Neuronal stem cell (in vitro differentiated cells): ENCODE results near the gene GPBP1.

Source experiments
- DNase-seq: peaks from one replicate; pipeline ENCODE4 v3.0.0-alpha.2; 2013; ENCODE audit warnings: low spot score
- H2AFZ ChIP-seq: one replicate; pipeline ENCODE4 v1.6.1; 2013; ENCODE audit warnings: mild to moderate bottlenecking, low read length, inconsistent platforms
- H2AK5ac ChIP-seq: 2 replicates; pipeline ENCODE4 v1.6.1; 2013; ENCODE audit warnings: low read depth, mild to moderate bottlenecking, inconsistent platforms, low read length, moderate library complexity, mixed read lengths
- H2BK120ac ChIP-seq: 2 replicates; pipeline ENCODE4 v1.6.1; 2013; ENCODE audit warnings: low read depth, mild to moderate bottlenecking, inconsistent platforms, low read length, moderate library complexity, mixed read lengths
- H2BK12ac ChIP-seq: one replicate; pipeline ENCODE4 v1.6.1; 2013; ENCODE audit warnings: low read length, inconsistent platforms
- H2BK15ac ChIP-seq: 2 replicates; pipeline ENCODE4 v1.6.1; 2013; ENCODE audit warnings: mild to moderate bottlenecking, low read length, inconsistent platforms, mixed read lengths
- H2BK5ac ChIP-seq: one replicate; pipeline ENCODE4 v1.6.1; 2013; ENCODE audit warnings: inconsistent platforms, mild to moderate bottlenecking, low read length, moderate library complexity
- H3K14ac ChIP-seq: one replicate; pipeline ENCODE4 v1.6.1; 2013; ENCODE audit warnings: low read length, inconsistent platforms
- H3K18ac ChIP-seq: 2 replicates; pipeline ENCODE4 v1.6.1; 2013; ENCODE audit warnings: low read length, inconsistent platforms
- H3K23ac ChIP-seq: 2 replicates; pipeline ENCODE4 v1.6.1; 2013; ENCODE audit warnings: low read depth, mild to moderate bottlenecking, mixed read lengths, low read length, inconsistent platforms; ENCODE audit not compliant: poor library complexity
- H3K27ac ChIP-seq: replicated peaks from 3 replicates; pipeline ENCODE4 v1.5.1; 2013; ENCODE audit warnings: low read length, inconsistent platforms
- H3K27me3 ChIP-seq, 3 experiments: 2 replicates each; pipeline ENCODE4 v1.6.1; 2013; ENCODE audit warnings: low read length in 3 of 3, mild to moderate bottlenecking in 2 of 3, inconsistent platforms in 1 of 3, low read depth in 1 of 3, mixed read lengths in 1 of 3, moderate library complexity in 1 of 3; ENCODE audit not compliant: control insufficient read depth in 3 of 3, insufficient read depth in 3 of 3
- H3K36me3 ChIP-seq, 2 donors: replicated peaks in 1 of 2; 2 replicates each; pipeline ENCODE4 v1.6.1; 2013; ENCODE audit warnings: low read length in 2 of 2; ENCODE audit not compliant: control insufficient read depth in 2 of 2, insufficient read depth in 2 of 2
- H3K4ac ChIP-seq: 2 replicates; pipeline ENCODE4 v1.6.1; 2013; ENCODE audit warnings: inconsistent platforms, mild to moderate bottlenecking, low read length, moderate library complexity
- H3K4me1 ChIP-seq, 2 donors: 1 replicate in 1 of 2; 2 replicates in 1 of 2; pipeline ENCODE4 v1.6.1; 2013; ENCODE audit warnings: low read length in 2 of 2, low read depth in 1 of 2; ENCODE audit not compliant: control insufficient read depth in 2 of 2, insufficient read depth in 1 of 2
- H3K4me2 ChIP-seq: one replicate; pipeline ENCODE4 v1.6.1; 2013; ENCODE audit warnings: mild to moderate bottlenecking, low read length, inconsistent platforms; ENCODE audit not compliant: insufficient read depth, poor library complexity, severe bottlenecking
- H3K4me3 ChIP-seq, 2 donors: 2 replicates each; pipeline ENCODE4 v1.5.1; 2013; ENCODE audit warnings: low read length in 2 of 2, mild to moderate bottlenecking in 2 of 2, inconsistent platforms in 1 of 2, moderate library complexity in 1 of 2
- H3K79me1 ChIP-seq: one replicate; pipeline ENCODE4 v1.6.1; 2013; ENCODE audit warnings: low read depth, mild to moderate bottlenecking, inconsistent platforms, low read length, moderate library complexity
- H3K9ac ChIP-seq: one replicate; pipeline ENCODE4 v1.6.1; 2013; ENCODE audit warnings: mild to moderate bottlenecking, low read depth, low read length, inconsistent platforms; ENCODE audit not compliant: poor library complexity
- H3K9me3 ChIP-seq, 2 donors: replicated peaks in 1 of 2; 2 replicates each; pipeline versions ENCODE3 to v1.6.1; 2013; ENCODE audit warnings: low read length in 2 of 2, mild to moderate bottlenecking in 2 of 2, inconsistent platforms in 1 of 2, low read depth in 1 of 2, mixed read lengths in 1 of 2, moderate library complexity in 1 of 2; ENCODE audit not compliant: control insufficient read depth in 2 of 2, insufficient read depth in 1 of 2
- H4K8ac ChIP-seq: one replicate; pipeline ENCODE4 v1.6.1; 2013; ENCODE audit warnings: low read depth, mild to moderate bottlenecking, inconsistent platforms, low read length, moderate library complexity
- H4K91ac ChIP-seq: one replicate; pipeline ENCODE4 v1.6.1; 2013; ENCODE audit warnings: low read length, low read depth, mild to moderate bottlenecking, inconsistent platforms; ENCODE audit not compliant: poor library complexity
- WGBS, 2 donors: extraction: QIAGEN DNeasy Blood & Tissue Kit; methylation state at CpG; one replicate each; pipeline ENCODE4 v1.1.7; 2013; ENCODE audit warnings: missing lambda C conversion rate in 2 of 2, mixed read lengths in 1 of 2; ENCODE audit not compliant: insufficient read length in 2 of 2, insufficient replicate concordance in 1 of 2; ENCODE audit errors: extremely low coverage in 2 of 2; 5-methylcytosine and 5-hydroxymethylcytosine counted together

GPBP1 gene

DNA sequence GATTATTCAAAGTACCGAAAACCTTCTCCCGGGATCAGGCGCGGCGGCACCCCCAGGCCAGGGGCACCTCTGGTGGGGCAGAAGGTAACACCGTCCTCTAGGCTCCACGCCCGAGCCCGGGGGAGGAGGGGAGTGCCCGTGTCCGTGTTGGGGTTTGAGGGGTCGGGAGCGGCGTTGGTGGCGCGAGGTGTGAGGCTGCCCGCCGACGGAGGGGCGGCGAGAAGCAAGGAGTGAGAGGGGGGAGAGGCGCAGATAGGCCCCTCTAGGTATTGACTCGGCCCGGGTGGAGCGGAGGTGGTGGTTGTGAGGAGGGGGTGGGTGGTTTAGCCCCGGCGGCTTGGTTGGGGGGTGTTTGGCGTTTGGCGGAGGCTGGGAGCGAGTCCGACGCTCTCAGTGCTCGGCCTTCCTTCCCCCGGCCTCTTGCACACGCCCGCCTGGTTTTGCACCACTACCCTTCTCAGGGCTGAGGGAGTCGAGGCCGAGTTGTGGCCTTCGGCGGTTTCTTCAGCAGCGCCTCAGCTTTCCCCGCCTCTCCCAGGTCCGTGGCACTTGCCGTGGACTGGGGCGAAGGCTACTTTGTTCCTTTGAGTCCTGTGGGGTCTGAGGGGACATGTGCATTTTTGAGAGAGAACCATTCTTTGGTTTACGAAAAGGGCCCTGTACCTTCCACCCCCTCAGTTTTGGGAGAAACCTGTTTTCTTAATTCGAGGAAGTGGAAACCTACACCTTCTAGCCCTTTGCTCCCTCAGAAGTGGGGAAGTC lies 450 bp downstream of the GPBP1 start:
- DNase-seq = no peak
- no CpG with 5 or more reads among the region's 47 CpGs for WGBS, 2 donors
- H2BK120ac ChIP-seq = peak overlapping the region; percentile 96

DNA sequence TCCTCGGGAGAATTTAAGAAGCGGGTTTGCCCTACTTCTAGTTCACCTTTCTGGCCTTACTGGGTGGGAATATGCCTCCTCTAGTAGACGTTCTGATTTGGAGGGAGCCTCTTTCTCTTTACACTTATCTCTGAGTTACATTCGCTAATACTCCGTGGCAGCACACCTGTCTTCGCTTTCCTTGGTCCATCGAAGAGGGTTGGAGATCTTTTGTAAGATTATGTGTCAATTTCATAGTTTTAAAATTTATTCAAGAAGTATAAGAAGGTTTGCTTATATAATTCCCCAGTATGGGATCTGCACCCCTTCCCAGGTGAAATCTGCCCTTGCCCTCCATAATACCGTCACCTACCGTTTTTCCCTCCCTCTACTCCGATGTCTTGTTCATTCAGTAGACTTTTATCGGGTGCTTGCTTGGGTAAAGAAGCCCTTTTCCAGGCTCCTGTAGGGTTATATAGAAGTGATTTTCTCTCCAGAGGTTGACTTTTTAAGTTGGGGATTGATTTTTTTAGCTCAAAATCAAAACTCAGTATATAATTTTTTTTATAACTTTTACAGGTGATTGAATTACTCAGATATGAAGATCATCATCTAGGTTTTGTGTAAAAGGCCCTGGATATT lies 1.1 kb downstream of the GPBP1 start:
- Histone ChIP-seq H3K4me1 (peaks cover 4 to 7% of the 10 kb centered on the region in 2 donors), H3K14ac (no peak overlapping the region), H3K18ac (no peak overlapping the region), H3K4me2 (peak overlapping the region; percentile 54), H3K79me1 (no peaks in the 10 kb centered on the region), H2BK120ac (no peak overlapping the region), H2AFZ (no peak overlapping the region), H3K9ac (peak overlapping the region; percentile 100), H4K8ac (no peak overlapping the region), H3K23ac (no peak overlapping the region), H3K27me3 (no peaks in the 10 kb centered on the region), H3K9me3 (no peaks in the 10 kb centered on the region), H2BK15ac (no peak overlapping the region), H3K36me3 (peaks cover 2 to 45% of the 10 kb centered on the region in 2 donors), H2BK12ac (no peak overlapping the region), H2AK5ac (no peak overlapping the region), H3K27ac (peak overlapping the region; percentile 100), H4K91ac (no peak overlapping the region), H3K4ac (no peak overlapping the region), H2BK5ac (peak overlapping the region; percentile 100), H3K4me3 (peak overlapping the region; percentile 98 to 99)
- no CpG with 5 or more reads among the region's 11 CpGs for WGBS, 2 donors
- no peak for DNase-seq

More for the DNA sequence above, 450 bp downstream of the GPBP1 start:
- peak overlapping the region; percentile 100 for H3K9ac ChIP-seq
- no peaks in the 10 kb centered on the region for H3K79me1 ChIP-seq
- no peak overlapping the region for H2BK12ac ChIP-seq
- peak overlapping the region; percentile 98 to 99 for H3K4me3 ChIP-seq
- H3K4me2 ChIP-seq = peak overlapping the region; percentile 47
- peak overlapping the region; percentile 100 for H4K91ac ChIP-seq
- H3K27me3 ChIP-seq = no peaks in the 10 kb centered on the region
- H3K36me3 ChIP-seq = peaks cover 2 to 38% of the 10 kb centered on the region in 2 donors
- peak overlapping the region; percentile 100 for H3K14ac ChIP-seq
- H3K9me3 ChIP-seq = no peaks in the 10 kb centered on the region
- H2AFZ ChIP-seq = peak overlapping the region; percentile 99
- H3K4ac ChIP-seq = peak overlapping the region; percentile 99
- peak overlapping the region; percentile 67 for H2BK15ac ChIP-seq
- peak overlapping the region; percentile 100 for H3K27ac ChIP-seq
- peak overlapping the region; percentile 100 for H2BK5ac ChIP-seq
- peak overlapping the region; percentile 98 for H3K23ac ChIP-seq
- H3K4me1 ChIP-seq = peaks cover 3 to 4% of the 10 kb centered on the region in 2 donors
- H2AK5ac ChIP-seq = peak overlapping the region; percentile 100
- H4K8ac ChIP-seq = no peak overlapping the region
- H3K18ac ChIP-seq = peak overlapping the region; percentile 100

DNA sequence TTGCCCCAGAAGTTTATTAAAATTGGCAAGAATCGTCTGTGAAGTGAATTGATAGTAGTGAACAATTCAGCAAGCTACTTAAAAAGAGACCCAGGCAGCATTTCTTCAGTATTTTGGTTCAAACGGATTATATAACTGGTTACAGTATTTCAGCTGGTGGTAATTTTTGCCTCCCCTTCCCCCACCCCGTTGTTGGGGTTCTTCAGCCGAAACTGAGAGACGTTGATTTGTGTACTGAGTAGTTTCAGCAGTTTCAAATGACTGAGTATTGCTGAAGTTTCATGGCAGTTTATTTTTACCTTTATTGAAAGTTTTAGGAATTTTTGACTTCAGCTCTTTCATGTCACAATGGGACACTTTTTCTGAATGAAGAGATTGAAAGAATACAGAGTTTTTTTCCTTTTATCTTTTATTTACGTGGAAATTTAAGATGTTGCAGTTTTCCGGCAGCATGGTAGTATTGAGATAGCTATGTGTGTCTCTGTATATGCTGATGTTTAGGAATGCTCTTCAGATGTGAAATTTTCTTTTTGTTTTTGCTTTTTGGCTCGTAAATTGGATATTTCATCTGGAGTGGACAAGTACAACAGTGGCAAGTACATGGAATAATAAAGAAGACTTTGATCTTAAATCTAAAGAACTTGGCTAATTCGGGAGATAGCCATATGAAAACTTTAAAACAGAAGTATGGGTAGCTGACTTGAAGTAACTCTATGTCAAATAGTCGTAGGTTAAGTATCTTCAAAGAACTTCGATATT lies 1.9 kb downstream of the GPBP1 start:
- Histone ChIP-seq H3K4me3 (peak overlapping the region; percentile 66 to 99), H3K14ac (no peak overlapping the region), H2BK12ac (no peak overlapping the region), H3K79me1 (no peaks in the 10 kb centered on the region), H4K8ac (no peak overlapping the region), H2AK5ac (no peak overlapping the region), H3K18ac (no peak overlapping the region), H3K23ac (no peak overlapping the region), H3K9me3 (no peaks in the 10 kb centered on the region), H3K27ac (no peak overlapping the region), H3K36me3 (peaks cover 2 to 52% of the 10 kb centered on the region in 2 donors), H3K4me2 (peak overlapping the region; percentile 32), H2BK120ac (no peak overlapping the region), H3K27me3 (no peaks in the 10 kb centered on the region), H3K9ac (no peak overlapping the region), H2BK5ac (no peak overlapping the region), H2AFZ (no peak overlapping the region), H3K4ac (no peak overlapping the region), H3K4me1 (peaks cover 4 to 7% of the 10 kb centered on the region in 2 donors), H2BK15ac (no peak overlapping the region), H4K91ac (no peak overlapping the region)
- DNase-seq = no peak
- no CpG with 5 or more reads among the region's 11 CpGs for WGBS, 2 donors
